CD4-positive, CD25-positive, alpha-beta regulatory T cell (primary cell): ENCODE results near the gene NUP50. TPM values are rescaled to one million over a fixed set of nuclear protein-coding genes. Genes with fewer than 3 reads are reported as not detected.

Experiments
- ATAC-seq, 2 donors: fragments of 150-1000 bp; cut with Tn5 transposase; one replicate each; pipeline ENCODE4 v1.10.0; 2021; ENCODE audit warnings: low read depth in 2 of 2, moderate number of reproducible peaks in 2 of 2, moderate library complexity in 1 of 2
- DNase-seq, 3 donors: peaks; one replicate each; pipeline versions ENCODE4 v3.0.0 to v3.0.0-alpha.2; 2012 to 2022; ENCODE audit warnings: mixed read lengths in 1 of 3
- H3K27ac ChIP-seq: one replicate; pipeline ENCODE4 v1.7.0; 2013; ENCODE audit warnings: mild to moderate bottlenecking, low read length; ENCODE audit not compliant: insufficient read depth, poor library complexity, severe bottlenecking
- H3K27me3 ChIP-seq: one replicate; pipeline ENCODE4 v1.7.0; 2013; ENCODE audit warnings: low read length; ENCODE audit not compliant: control insufficient read depth, insufficient read depth
- H3K36me3 ChIP-seq: one replicate; pipeline ENCODE4 v1.7.0; 2013; ENCODE audit warnings: mild to moderate bottlenecking, low read length, moderate library complexity; ENCODE audit not compliant: control insufficient read depth, insufficient read depth
- H3K4me1 ChIP-seq: 2 replicates; pipeline ENCODE4 v1.7.0; 2013; ENCODE audit warnings: mild to moderate bottlenecking, low read length; ENCODE audit not compliant: insufficient read depth, control insufficient read depth, poor library complexity, severe bottlenecking
- H3K4me3 ChIP-seq: one replicate; pipeline ENCODE4 v1.7.0; 2013; ENCODE audit warnings: low read depth, mild to moderate bottlenecking, low read length, moderate library complexity
- H3K9me3 ChIP-seq, 2 experiments: 1 replicate in 1 of 2; 2 replicates in 1 of 2; pipeline ENCODE4 v1.7.0; 2013; ENCODE audit warnings: low read length in 2 of 2, mild to moderate bottlenecking in 1 of 2, moderate library complexity in 1 of 2; ENCODE audit not compliant: control insufficient read depth in 2 of 2
- H3K27ac Mint-ChIP-seq, 3 donors: one replicate each; pipeline ENCODE4 v1.8.0; 2020 to 2022; ENCODE audit warnings: mild to moderate bottlenecking in 3 of 3, mixed read lengths in 3 of 3, moderate library complexity in 2 of 3
- H3K27me3 Mint-ChIP-seq: one replicate; pipeline ENCODE4 v1.8.0; 2022; ENCODE audit warnings: mild to moderate bottlenecking, mixed read lengths
- H3K36me3 Mint-ChIP-seq: one replicate; pipeline ENCODE4 v1.8.0; 2020; ENCODE audit warnings: mixed read lengths
- H3K4me1 Mint-ChIP-seq, 4 donors: one replicate each; pipeline ENCODE4 v1.8.0; 2020 to 2022; ENCODE audit warnings: mixed read lengths in 4 of 4, mild to moderate bottlenecking in 1 of 4
- H3K4me3 Mint-ChIP-seq, 4 donors: one replicate each; pipeline ENCODE4 v1.8.0; 2020 to 2022; ENCODE audit warnings: mild to moderate bottlenecking in 4 of 4, mixed read lengths in 4 of 4, moderate library complexity in 3 of 4
- H3K9me3 Mint-ChIP-seq, 7 donors: one replicate each; pipeline ENCODE4 v1.8.0; 2020 to 2022; ENCODE audit warnings: mixed read lengths in 7 of 7, mild to moderate bottlenecking in 3 of 7, moderate library complexity in 2 of 7
- polyA plus RNA-seq, 4 donors: library from polyadenylated mRNA; unstranded; fragments of 300-500 nt; fragmentation: Illumina TruSeq; gene quantifications; one replicate each; pipeline ENCODE4 v1.2.3, GENCODE V29; 2021
- total RNA-seq: library from RNA; stranded (reverse); gene quantifications from one replicate; pipeline ENCODE4 v1.2.3, GENCODE V29; 2022

Gene NUP50
- total and polyA plus RNA-seq, 5 donors from 2014 or later: 52.0 to 98.8 (median 68.4) TPM

GRCh38 chr22:45202333-45203149, 38.8 kb downstream of the NUP50 start:
- no peak overlapping the region for H3K27ac Mint-ChIP-seq
- H3K9me3 Mint-ChIP-seq: no peaks in the 10 kb centered on the region
- Histone ChIP-seq H3K4me3 (no peak overlapping the region), H3K27ac (no peak overlapping the region), H3K9me3 (no peaks in the 10 kb centered on the region), H3K27me3 (no peaks in the 10 kb centered on the region), H3K36me3 (peaks cover 18% of the 10 kb centered on the region), H3K4me1 (no peaks in the 10 kb centered on the region)
- peaks cover 28% of the 10 kb centered on the region for H3K36me3 Mint-ChIP-seq
- H3K27me3 Mint-ChIP-seq: no peaks in the 10 kb centered on the region
- DNase-seq: no peak
- ATAC-seq: no peak
- peaks cover 0 to 4% (median 0%) of the 10 kb centered on the region in 4 donors for H3K4me1 Mint-ChIP-seq
- no peak overlapping the region for H3K4me3 Mint-ChIP-seq

DNA sequence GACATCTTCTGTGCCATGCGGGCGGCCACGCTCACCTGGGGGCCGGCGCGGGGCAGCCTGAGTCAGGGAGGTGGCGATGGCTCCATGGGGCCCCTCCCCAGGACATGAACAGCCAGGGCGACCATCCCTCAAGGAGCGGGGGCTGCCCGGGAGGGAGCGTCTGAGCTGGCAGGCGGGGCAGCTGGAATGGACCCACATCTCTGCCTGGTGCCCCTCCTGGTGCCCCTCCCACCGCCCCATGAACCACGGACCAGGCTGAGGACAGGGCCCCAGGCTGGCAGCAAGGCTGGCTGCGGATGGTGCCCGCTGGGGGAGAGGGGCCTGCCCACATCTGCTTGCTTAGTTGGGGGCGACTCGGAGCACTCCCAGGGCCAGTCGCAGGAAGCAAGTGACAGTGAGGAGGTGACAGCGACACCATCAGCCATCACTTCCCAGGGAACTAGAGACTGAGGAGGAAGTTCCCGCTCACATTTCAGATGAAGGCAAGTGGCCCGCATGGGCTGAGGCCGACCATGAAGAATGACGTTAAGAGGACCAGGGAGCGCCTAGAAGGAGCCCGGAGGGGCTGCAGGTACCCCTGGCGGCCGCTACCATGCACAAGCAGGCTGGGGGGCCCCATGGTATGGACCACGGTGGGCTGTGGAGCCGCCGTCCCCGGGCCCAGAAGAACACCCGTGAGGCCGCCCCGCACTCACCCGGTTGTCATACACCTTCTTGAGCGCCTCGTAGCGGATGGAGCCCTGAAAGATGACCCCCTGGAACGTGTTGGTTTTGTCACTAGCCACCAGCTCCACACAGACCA, 39.6 kb downstream of the NUP50 start:
- Mint-ChIP-seq H3K27me3 (no peaks in the 10 kb centered on the region), H3K4me3 (no peak overlapping the region), H3K27ac (no peak overlapping the region), H3K36me3 (peaks cover 25% of the 10 kb centered on the region), H3K9me3 (no peaks in the 10 kb centered on the region), H3K4me1 (peaks cover 0 to 4% (median 1%) of the 10 kb centered on the region in 4 donors)
- Histone ChIP-seq H3K27ac (no peak overlapping the region), H3K36me3 (peaks cover 12% of the 10 kb centered on the region), H3K4me3 (no peak overlapping the region), H3K4me1 (no peaks in the 10 kb centered on the region), H3K9me3 (no peaks in the 10 kb centered on the region), H3K27me3 (no peaks in the 10 kb centered on the region)
- ATAC-seq (no peak), DNase-seq (no peak)

DNA sequence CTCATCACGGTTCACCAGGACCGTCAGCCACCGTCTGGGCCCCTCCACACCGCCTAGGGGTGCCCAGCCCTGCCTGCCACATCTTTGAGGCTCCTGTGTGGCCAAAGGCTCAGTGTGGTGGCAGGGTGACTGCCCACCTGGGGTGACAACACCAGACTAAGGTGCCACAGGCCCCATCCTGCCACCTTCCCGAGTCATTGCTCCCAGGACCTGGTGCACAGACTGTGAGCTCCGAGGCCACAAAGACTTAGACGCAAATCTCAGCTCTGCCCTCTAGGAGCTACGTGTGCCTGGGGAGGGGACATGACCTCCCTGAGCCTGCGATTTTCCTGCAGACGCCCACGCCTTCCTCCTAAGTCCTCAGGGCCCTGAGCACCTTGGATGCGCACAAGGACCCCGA, 40.5 kb downstream of the NUP50 start:
- Histone ChIP-seq H3K36me3 (peaks cover 11% of the 10 kb centered on the region), H3K27me3 (no peaks in the 10 kb centered on the region), H3K9me3 (no peaks in the 10 kb centered on the region), H3K4me1 (no peaks in the 10 kb centered on the region), H3K4me3 (no peak overlapping the region), H3K27ac (no peak overlapping the region)
- H3K27ac Mint-ChIP-seq: no peak overlapping the region
- no peak overlapping the region for H3K4me3 Mint-ChIP-seq
- no peaks in the 10 kb centered on the region for H3K9me3 Mint-ChIP-seq
- DNase-seq: no peak
- peaks cover 0 to 4% (median 2%) of the 10 kb centered on the region in 4 donors for H3K4me1 Mint-ChIP-seq
- H3K36me3 Mint-ChIP-seq: peaks cover 25% of the 10 kb centered on the region
- ATAC-seq: no peak
- H3K27me3 Mint-ChIP-seq: no peaks in the 10 kb centered on the region

GRCh38 chr22:45204819-45205218, 41.1 kb downstream of the NUP50 start:
- peaks cover 0 to 4% (median 4%) of the 10 kb centered on the region in 4 donors for H3K4me1 Mint-ChIP-seq
- no peak overlapping the region for H3K4me3 ChIP-seq

GRCh38 chr22:45205276-45205925, 41.7 kb downstream of the NUP50 start:
- DNase-seq (no peak), ATAC-seq (no peak)
- Histone ChIP-seq H3K27me3 (no peaks in the 10 kb centered on the region), H3K36me3 (peaks cover 10% of the 10 kb centered on the region), H3K9me3 (no peaks in the 10 kb centered on the region), H3K4me1 (no peaks in the 10 kb centered on the region), H3K27ac (no peak overlapping the region), H3K4me3 (no peak overlapping the region)
- Mint-ChIP-seq H3K27ac (peak overlapping the region in 2 of 3 donors; percentile 39 to 47), H3K9me3 (no peaks in the 10 kb centered on the region), H3K4me3 (peak overlapping the region in 1 of 4 donors; percentile 71), H3K36me3 (peaks cover 24% of the 10 kb centered on the region), H3K27me3 (no peaks in the 10 kb centered on the region), H3K4me1 (peaks cover 0 to 5% (median 4%) of the 10 kb centered on the region in 4 donors)

More at GRCh38 chr22:45204819-45205218, 41.1 kb downstream of the NUP50 start:
- H3K9me3 Mint-ChIP-seq: no peaks in the 10 kb centered on the region
- Histone ChIP-seq H3K27me3 (no peaks in the 10 kb centered on the region), H3K36me3 (peaks cover 11% of the 10 kb centered on the region), H3K9me3 (no peaks in the 10 kb centered on the region), H3K27ac (no peak overlapping the region), H3K4me1 (no peaks in the 10 kb centered on the region)
- peaks cover 25% of the 10 kb centered on the region for H3K36me3 Mint-ChIP-seq
- H3K4me3 Mint-ChIP-seq: no peak overlapping the region
- no peak for DNase-seq
- no peaks in the 10 kb centered on the region for H3K27me3 Mint-ChIP-seq
- no peak overlapping the region for H3K27ac Mint-ChIP-seq
- ATAC-seq: no peak

DNA sequence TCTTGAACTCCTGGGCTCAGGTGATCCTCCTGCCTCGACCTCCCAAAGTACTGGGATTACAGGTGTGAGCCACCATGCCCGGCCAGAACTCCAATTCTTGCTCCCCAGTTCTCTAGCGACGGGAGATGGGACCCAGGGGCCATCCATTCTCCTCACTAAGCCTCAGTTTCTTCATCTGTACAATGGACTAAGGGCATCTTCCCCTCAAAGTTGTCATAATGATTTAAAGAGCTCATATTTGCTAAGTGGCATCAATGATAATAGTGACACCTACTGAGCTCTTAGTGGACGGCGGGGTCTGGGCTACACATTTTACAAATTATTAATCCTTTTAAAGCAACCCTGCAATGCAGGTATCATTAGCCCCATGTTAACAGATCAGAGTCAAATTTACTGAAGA, 42.5 kb downstream of the NUP50 start:
- H3K36me3 ChIP-seq: peaks cover 4% of the 10 kb centered on the region
- H3K9me3 Mint-ChIP-seq: no peaks in the 10 kb centered on the region
- ATAC-seq: no peak
- H3K4me1 ChIP-seq: no peaks in the 10 kb centered on the region
- no peaks in the 10 kb centered on the region for H3K27me3 Mint-ChIP-seq
- H3K36me3 Mint-ChIP-seq: peaks cover 18% of the 10 kb centered on the region
- H3K27ac ChIP-seq: no peak overlapping the region
- H3K4me3 Mint-ChIP-seq: no peak overlapping the region
- H3K9me3 ChIP-seq: no peaks in the 10 kb centered on the region
- peaks cover 0 to 5% (median 4%) of the 10 kb centered on the region in 4 donors for H3K4me1 Mint-ChIP-seq
- peak overlapping the region in 2 of 3 donors; percentile 5 to 47 for H3K27ac Mint-ChIP-seq
- DNase-seq: no peak
- no peak overlapping the region for H3K4me3 ChIP-seq
- no peaks in the 10 kb centered on the region for H3K27me3 ChIP-seq

GRCh38 chr22:45207533-45207932, 43.8 kb downstream of the NUP50 start:
- Mint-ChIP-seq H3K27ac (no peak overlapping the region), H3K4me1 (peaks cover 0 to 5% (median 2%) of the 10 kb centered on the region in 4 donors), H3K4me3 (no peak overlapping the region), H3K36me3 (peaks cover 11% of the 10 kb centered on the region), H3K27me3 (no peaks in the 10 kb centered on the region), H3K9me3 (no peaks in the 10 kb centered on the region)
- ATAC-seq: no peak
- peaks cover 2% of the 10 kb centered on the region for H3K36me3 ChIP-seq
- H3K27me3 ChIP-seq: no peaks in the 10 kb centered on the region
- no peak overlapping the region for H3K27ac ChIP-seq
- H3K4me1 ChIP-seq: no peaks in the 10 kb centered on the region
- no peaks in the 10 kb centered on the region for H3K9me3 ChIP-seq
- H3K4me3 ChIP-seq: no peak overlapping the region
- no peak for DNase-seq
